Activated naive CD8-positive, alpha-beta T cell treated with anti-CD3 and anti-CD28 coated beads, Interleukin-2, amount 50 U/mL, for 24 hours (primary cell): ENCODE data around the gene ZFYVE26.
"Not testable (repeated sequence)": the region's sequence is repeated elsewhere in the genome, so short reads cannot be mapped to it uniquely, and the experiment has no call there.

Experiments used
- ATAC-seq: fragments of 150-1000 bp; cut with Tn5 transposase; one replicate; pipeline ENCODE4 v1.10.0; 2021
- DNase-seq: peaks from one replicate; pipeline ENCODE4 v3.0.0; 2021
- H3K27ac Mint-ChIP-seq: one replicate; pipeline ENCODE4 v1.8.0; 2021; ENCODE audit warnings: mild to moderate bottlenecking, mixed read lengths
- H3K27me3 Mint-ChIP-seq: one replicate; pipeline ENCODE4 v1.8.0; 2021; ENCODE audit warnings: mixed read lengths
- H3K36me3 Mint-ChIP-seq: one replicate; pipeline ENCODE4 v1.8.0; 2021; ENCODE audit warnings: low read depth, mixed read lengths
- H3K4me1 Mint-ChIP-seq: one replicate; pipeline ENCODE4 v1.8.0; 2021; ENCODE audit warnings: mixed read lengths
- H3K4me3 Mint-ChIP-seq: one replicate; pipeline ENCODE4 v1.8.0; 2021; ENCODE audit warnings: mild to moderate bottlenecking, moderate library complexity, mixed read lengths
- H3K9me3 Mint-ChIP-seq: one replicate; pipeline ENCODE4 v1.8.0; 2021; ENCODE audit warnings: mixed read lengths

ZFYVE26 gene

GRCh38 chr14:67719866-67720265 lies 96.5 kb downstream of the ZFYVE26 start:
- no peak overlapping the region for H3K27ac Mint-ChIP-seq
- H3K4me1 Mint-ChIP-seq = peaks cover 4% of the 10 kb centered on the region
- H3K36me3 Mint-ChIP-seq = no peaks in the 10 kb centered on the region
- H3K4me3 Mint-ChIP-seq = no peak overlapping the region
- ATAC-seq (no peak), DNase-seq (no peak)
- H3K27me3 Mint-ChIP-seq = peaks cover 32% of the 10 kb centered on the region
- H3K9me3 Mint-ChIP-seq = no peaks in the 10 kb centered on the region

- not testable (repeated sequence) for H3K36me3 Mint-ChIP-seq, DNase-seq, H3K27ac Mint-ChIP-seq, H3K9me3 Mint-ChIP-seq, H3K4me1 Mint-ChIP-seq, ATAC-seq, H3K4me3 Mint-ChIP-seq
- peaks cover 27% of the 10 kb centered on the region for H3K27me3 Mint-ChIP-seq
Observed at GRCh38 chr14:67719385-67719784, 97.0 kb downstream of the ZFYVE26 start.

GRCh38 chr14:67718265-67718664 lies 98.1 kb downstream of the ZFYVE26 start:
- Mint-ChIP-seq H3K36me3 (no peaks in the 10 kb centered on the region), H3K27me3 (peaks cover 22% of the 10 kb centered on the region), H3K27ac (no peak overlapping the region), H3K4me1 (peaks cover 4% of the 10 kb centered on the region), H3K9me3 (no peaks in the 10 kb centered on the region), H3K4me3 (no peak overlapping the region)
- DNase-seq (no peak), ATAC-seq (no peak)

GRCh38 chr14:67717048-67717447 lies 99.3 kb downstream of the ZFYVE26 start:
- Mint-ChIP-seq H3K9me3 (no peaks in the 10 kb centered on the region), H3K27me3 (peaks cover 14% of the 10 kb centered on the region), H3K27ac (no peak overlapping the region), H3K36me3 (no peaks in the 10 kb centered on the region), H3K4me3 (no peak overlapping the region), H3K4me1 (peaks cover 3% of the 10 kb centered on the region)
- ATAC-seq (no peak), DNase-seq (no peak)

- no peaks in the 10 kb centered on the region for H3K36me3 Mint-ChIP-seq
Observed at GRCh38 chr14:67710209-67710608, 106.2 kb downstream of the ZFYVE26 start.

GRCh38 chr14:67709796-67710195 lies 106.6 kb downstream of the ZFYVE26 start:
- H3K4me3 Mint-ChIP-seq, H3K9me3 Mint-ChIP-seq, DNase-seq, H3K27ac Mint-ChIP-seq, H3K36me3 Mint-ChIP-seq, ATAC-seq, H3K27me3 Mint-ChIP-seq, H3K4me1 Mint-ChIP-seq: not testable (repeated sequence)

More at GRCh38 chr14:67710209-67710608, 106.2 kb downstream of the ZFYVE26 start:
- H3K4me1 Mint-ChIP-seq = no peaks in the 10 kb centered on the region
- H3K9me3 Mint-ChIP-seq = peaks cover 6% of the 10 kb centered on the region
- ATAC-seq (no peak), DNase-seq (no peak)
- peaks cover 4% of the 10 kb centered on the region for H3K27me3 Mint-ChIP-seq
- H3K4me3 Mint-ChIP-seq = no peak overlapping the region
- H3K27ac Mint-ChIP-seq = no peak overlapping the region

- H3K36me3 Mint-ChIP-seq, DNase-seq, H3K4me3 Mint-ChIP-seq, ATAC-seq, H3K27me3 Mint-ChIP-seq, H3K27ac Mint-ChIP-seq, H3K9me3 Mint-ChIP-seq, H3K4me1 Mint-ChIP-seq: not testable (repeated sequence)
Observed at GRCh38 chr14:67709346-67709745, 107.0 kb downstream of the ZFYVE26 start.

GRCh38 chr14:67705211-67705610 lies 111.2 kb downstream of the ZFYVE26 start:
- H3K4me3 Mint-ChIP-seq = no peak overlapping the region
- H3K27ac Mint-ChIP-seq = no peak overlapping the region
- H3K27me3 Mint-ChIP-seq = no peaks in the 10 kb centered on the region
- peaks cover 4% of the 10 kb centered on the region for H3K9me3 Mint-ChIP-seq
- no peak for DNase-seq
- ATAC-seq = no peak
- H3K4me1 Mint-ChIP-seq = no peaks in the 10 kb centered on the region
- no peaks in the 10 kb centered on the region for H3K36me3 Mint-ChIP-seq

GRCh38 chr14:67704484-67705089 lies 111.8 kb downstream of the ZFYVE26 start:
- H3K27ac Mint-ChIP-seq = no peak overlapping the region
- H3K27me3 Mint-ChIP-seq = no peaks in the 10 kb centered on the region
- H3K9me3 Mint-ChIP-seq = no peaks in the 10 kb centered on the region
- H3K4me3 Mint-ChIP-seq = no peak overlapping the region
- H3K36me3 Mint-ChIP-seq = no peaks in the 10 kb centered on the region
- ATAC-seq = peak; percentile 76
- H3K4me1 Mint-ChIP-seq = no peaks in the 10 kb centered on the region
- DNase-seq = peak; percentile 19

- H3K4me3 Mint-ChIP-seq = no peak overlapping the region
- no peak overlapping the region for H3K27ac Mint-ChIP-seq
- no peak for ATAC-seq
- H3K36me3 Mint-ChIP-seq = no peaks in the 10 kb centered on the region
- no peaks in the 10 kb centered on the region for H3K27me3 Mint-ChIP-seq
- no peak for DNase-seq
- H3K9me3 Mint-ChIP-seq = no peaks in the 10 kb centered on the region
- H3K4me1 Mint-ChIP-seq = no peaks in the 10 kb centered on the region
Observed at GRCh38 chr14:67703997-67704396, 112.4 kb downstream of the ZFYVE26 start.

- not testable (repeated sequence) for H3K4me3 Mint-ChIP-seq, DNase-seq, H3K36me3 Mint-ChIP-seq, H3K9me3 Mint-ChIP-seq, H3K27ac Mint-ChIP-seq, H3K4me1 Mint-ChIP-seq, ATAC-seq, H3K27me3 Mint-ChIP-seq
Observed at GRCh38 chr14:67701492-67701891, 114.9 kb downstream of the ZFYVE26 start, which contains the start of gene RDH12. Gene RDH12, plus strand, starts transcription at chr14:67701886. Its CDS starts 20,757 bp downstream, at chr14:67722643.

- DNase-seq (no peak), ATAC-seq (no peak)
- Mint-ChIP-seq H3K9me3 (no peaks in the 10 kb centered on the region), H3K36me3 (no peaks in the 10 kb centered on the region), H3K27me3 (no peaks in the 10 kb centered on the region), H3K27ac (no peak overlapping the region), H3K4me1 (peaks cover 18% of the 10 kb centered on the region), H3K4me3 (no peak overlapping the region)
Observed at GRCh38 chr14:67698179-67698578, 118.2 kb downstream of the ZFYVE26 start.

- no peak overlapping the region for H3K27ac Mint-ChIP-seq
- no peak overlapping the region for H3K4me3 Mint-ChIP-seq
- no peaks in the 10 kb centered on the region for H3K9me3 Mint-ChIP-seq
- DNase-seq = no peak
- ATAC-seq = no peak
- no peaks in the 10 kb centered on the region for H3K27me3 Mint-ChIP-seq
- H3K36me3 Mint-ChIP-seq = peaks cover 9% of the 10 kb centered on the region
- H3K4me1 Mint-ChIP-seq = peaks cover 24% of the 10 kb centered on the region
Observed at GRCh38 chr14:67697006-67697405, 119.4 kb downstream of the ZFYVE26 start.
